ENCODE measurements around the gene KCNIP2.

KCNIP2 gene

GRCh38 chr10:101827919-101828600 is 15.5 kb downstream of the KCNIP2 start:
- no peak for TF ChIP-seq GATA3 (IDR thresholded peaks at IDR 0.05; ENCODE audit: low read depth, low read length)

DNA sequence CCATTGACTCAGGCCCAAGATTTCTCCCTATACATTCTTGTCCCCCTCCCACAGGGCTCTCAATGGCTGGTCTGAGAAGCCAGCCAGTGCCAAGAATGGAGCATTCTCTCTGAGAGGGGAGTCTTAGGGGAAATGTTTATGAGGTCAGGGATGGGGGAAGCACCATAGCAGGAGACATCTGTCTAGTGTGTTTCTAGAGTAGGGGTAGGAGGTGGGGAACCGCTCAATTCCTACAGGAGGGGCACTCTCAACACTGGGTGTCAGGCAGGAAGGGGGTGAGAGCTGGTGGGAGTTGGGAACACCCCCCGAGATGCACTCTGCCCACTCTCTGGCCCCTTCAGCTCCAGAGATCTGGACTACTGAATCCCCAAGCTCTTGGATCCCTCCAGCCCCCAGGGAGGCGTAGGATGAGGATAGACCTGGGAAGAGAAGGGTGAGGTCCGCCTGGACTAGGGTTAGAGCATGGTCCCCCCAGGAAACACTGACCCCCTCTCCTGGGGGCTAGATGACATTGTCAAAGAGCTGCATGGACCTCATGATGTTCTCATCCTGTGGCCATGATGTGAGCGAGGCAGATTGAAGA is 16.7 kb downstream of the KCNIP2 start:
- no peak for TF ChIP-seq GATA2 (IDR thresholded peaks at IDR 0.05; ENCODE audit: low read depth, low read length)

DNA sequence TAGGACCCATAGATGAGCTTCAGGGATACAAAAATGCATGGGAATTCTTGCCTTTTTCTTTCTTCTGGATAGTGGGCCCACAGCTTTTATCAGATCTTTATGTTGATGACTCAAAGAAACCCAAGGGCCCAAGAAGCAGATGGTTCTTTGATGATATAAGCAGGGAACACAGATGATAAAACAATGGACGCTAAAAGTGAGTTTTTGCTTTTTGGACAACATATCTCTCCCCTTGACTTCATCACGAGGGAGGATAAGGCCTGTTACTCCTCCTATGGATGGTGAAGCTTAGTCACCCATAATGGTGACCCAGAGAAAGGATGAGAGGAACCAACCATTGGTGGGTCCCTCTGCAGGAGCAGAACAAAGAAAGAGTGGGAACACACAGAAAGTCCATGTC is 18.9 kb downstream of the KCNIP2 start:
- TF ChIP-seq GATA3 (IDR thresholded peaks at IDR 0.05; ENCODE audit: low read depth, low read length) (no peak), GATA2 (IDR thresholded peaks at IDR 0.05; ENCODE audit: low read depth, low read length) (no peak)

DNA sequence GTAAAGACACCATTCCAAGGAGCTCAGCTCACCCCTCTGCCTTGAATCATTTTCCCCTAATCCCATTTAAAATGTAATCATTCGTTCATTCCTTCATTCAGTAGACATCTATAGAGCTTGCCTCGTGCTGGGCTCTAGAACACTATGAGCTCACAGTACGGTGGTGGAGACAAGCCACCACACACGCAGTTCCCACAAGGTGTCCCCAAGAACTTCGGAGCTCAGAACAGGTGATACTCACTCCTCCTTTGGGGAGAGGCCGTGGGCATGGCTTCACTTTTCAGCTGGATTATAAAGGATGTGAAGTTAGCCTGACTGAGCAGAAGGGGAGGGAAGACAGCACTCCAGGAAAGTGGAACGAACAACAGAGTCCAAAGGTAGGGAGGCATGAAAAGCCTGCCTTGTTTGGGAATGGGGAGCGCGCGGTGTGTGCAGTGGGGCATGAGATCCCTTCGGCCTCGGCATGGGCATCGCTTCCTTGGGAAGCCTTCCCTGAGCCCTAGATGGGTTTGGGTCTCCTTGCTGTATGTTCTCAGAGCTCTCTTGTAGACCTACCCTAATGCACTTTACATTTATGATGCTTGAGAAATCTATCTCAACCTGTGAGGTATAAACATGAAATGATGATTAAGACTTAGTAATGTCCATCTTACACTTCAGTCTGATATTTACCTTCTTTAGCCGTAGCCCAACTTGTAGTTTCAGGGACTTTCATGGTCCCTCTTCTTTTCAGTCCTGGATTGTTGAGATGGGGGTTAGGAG is 24.5 kb downstream of the KCNIP2 start:
- no peak for TF ChIP-seq GATA3 (IDR thresholded peaks at IDR 0.05; ENCODE audit: low read depth, low read length)
- TF ChIP-seq GATA2 (IDR thresholded peaks at IDR 0.05; ENCODE audit: low read depth, low read length): no peak

GRCh38 chr10:101818119-101818871 is 25.3 kb downstream of the KCNIP2 start, which contains the start of gene OGA:
Gene OGA, minus strand, starts transcription at chr10:101818444. Its CDS starts 422 bp downstream, at chr10:101818022.
- TF ChIP-seq GATA2 (IDR thresholded peaks at IDR 0.05; ENCODE audit: low read depth, low read length): no peak
- no peak for TF ChIP-seq GATA3 (IDR thresholded peaks at IDR 0.05; ENCODE audit: low read depth, low read length)

- TF ChIP-seq GATA2 (IDR thresholded peaks at IDR 0.05; ENCODE audit: low read depth, low read length) (no peak), GATA3 (IDR thresholded peaks at IDR 0.05; ENCODE audit: low read depth, low read length) (no peak)
These were observed 26.1 kb downstream of the KCNIP2 start for GRCh38 chr10:101817337-101818118.

GRCh38 chr10:101816913-101817336 is 26.7 kb downstream of the KCNIP2 start:
- TF ChIP-seq GATA2 (IDR thresholded peaks at IDR 0.05; ENCODE audit: low read depth, low read length): no peak
- no peak for TF ChIP-seq GATA3 (IDR thresholded peaks at IDR 0.05; ENCODE audit: low read depth, low read length)

GRCh38 chr10:101816376-101816775 is 27.2 kb downstream of the KCNIP2 start:
- TF ChIP-seq GATA2 (IDR thresholded peaks at IDR 0.05; ENCODE audit: low read depth, low read length) (no peak), GATA3 (IDR thresholded peaks at IDR 0.05; ENCODE audit: low read depth, low read length) (no peak)

DNA sequence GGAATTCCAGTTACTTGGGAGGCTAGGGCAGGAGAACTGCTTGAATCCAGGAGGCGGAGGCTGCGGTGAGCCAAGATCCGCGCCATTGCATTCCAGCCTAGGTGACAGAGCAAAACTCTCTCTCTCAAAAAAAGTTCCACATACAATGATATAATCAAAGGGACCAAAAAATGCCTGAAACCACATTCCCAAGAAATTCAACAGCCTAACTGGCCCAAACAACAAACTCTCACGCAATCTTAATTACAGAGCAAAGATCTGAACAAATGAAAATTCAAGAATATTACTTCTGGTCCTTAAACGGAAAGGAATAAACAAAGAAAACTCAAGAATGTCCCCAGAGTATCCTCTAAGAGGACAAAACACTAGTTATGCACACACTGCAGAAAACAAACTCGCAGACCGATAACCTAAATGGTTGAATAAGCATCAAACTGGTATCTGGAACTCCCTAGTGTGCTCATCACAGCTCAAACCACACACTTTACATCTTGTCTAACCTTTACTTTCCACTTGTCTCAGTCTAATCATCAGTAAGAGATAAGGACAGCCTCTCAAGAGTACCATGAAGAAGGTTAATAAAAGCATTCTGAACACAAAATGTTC is 29.0 kb downstream of the KCNIP2 start:
- TF ChIP-seq GATA2 (IDR thresholded peaks at IDR 0.05; ENCODE audit: low read depth, low read length): no peak

- TF ChIP-seq GATA3 (IDR thresholded peaks at IDR 0.05; ENCODE audit: low read depth, low read length): no peak
These were observed 31.0 kb downstream of the KCNIP2 start for GRCh38 chr10:101812606-101813005.

DNA sequence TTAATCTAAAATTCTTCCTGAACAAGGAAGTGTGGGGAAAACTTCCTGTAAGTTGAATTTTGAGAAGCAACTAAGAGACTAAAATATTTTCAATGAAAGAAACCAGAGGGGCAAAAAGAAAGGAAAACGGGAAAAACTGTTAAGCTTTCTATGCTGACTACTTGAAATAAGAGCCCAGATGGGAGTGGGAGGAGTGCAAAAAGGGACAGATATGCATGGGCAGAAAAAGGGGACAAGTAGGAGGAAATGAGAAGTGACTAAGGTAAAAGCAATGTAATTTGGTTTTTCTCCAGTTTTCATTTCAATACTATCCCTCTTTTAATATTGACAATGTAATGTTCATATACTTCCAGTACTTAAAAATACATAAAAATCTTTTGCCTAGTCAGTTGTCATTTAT is 36.4 kb downstream of the KCNIP2 start:
- TF ChIP-seq GATA3 (IDR thresholded peaks at IDR 0.05; ENCODE audit: low read depth, low read length) (no peak), GATA2 (IDR thresholded peaks at IDR 0.05; ENCODE audit: low read depth, low read length) (no peak)

- TF ChIP-seq GATA2 (IDR thresholded peaks at IDR 0.05; ENCODE audit: low read depth, low read length): no peak
- TF ChIP-seq GATA3 (IDR thresholded peaks at IDR 0.05; ENCODE audit: low read depth, low read length): no peak
These were observed 40.1 kb downstream of the KCNIP2 start for GRCh38 chr10:101803511-101803910.

- TF ChIP-seq GATA2 (IDR thresholded peaks at IDR 0.05; ENCODE audit: low read depth, low read length) (no peak), GATA3 (IDR thresholded peaks at IDR 0.05; ENCODE audit: low read depth, low read length) (no peak)
These were observed 46.1 kb downstream of the KCNIP2 start for GRCh38 chr10:101797403-101798059.

All from SH-SY5Y (cell line).